H7 (cell line): ENCODE results near the gene MYOG. TPM values are rescaled to one million over a fixed set of nuclear protein-coding genes. Genes with fewer than 3 reads are reported as not detected.
A peak's percentile ranks its signal among the peaks of the same experiment; 100 is the strongest.

Experiments
- DNase-seq: peaks from one replicate; pipeline ENCODE4 v3.0.0; 2012
- H3K27me3 ChIP-seq: 2 replicates; pipeline ENCODE4 v1.6.0; 2011; ENCODE audit warnings: mild to moderate bottlenecking, low read length; ENCODE audit not compliant: control insufficient read depth, insufficient read depth
- H3K36me3 ChIP-seq: replicated peaks from 2 replicates; pipeline ENCODE4 v1.5.1; 2011; ENCODE audit warnings: low read length; ENCODE audit not compliant: control insufficient read depth, insufficient read depth
- H3K4me3 ChIP-seq: 2 replicates; pipeline ENCODE4 v1.5.1; 2011; ENCODE audit warnings: low read depth, mild to moderate bottlenecking, control low read depth, low read length, moderate library complexity; ENCODE audit not compliant: insufficient read depth
- total RNA-seq: library from RNA; depleted of rRNA; stranded (reverse); fragments of >200 nt; shearing (Covaris generic); gene quantifications from 2 replicates; pipeline ENCODE4 v1.2.3, GENCODE V29; 2014

Gene MYOG
- total RNA-seq, 1 experiment from 2014 or later = not detected

DNA sequence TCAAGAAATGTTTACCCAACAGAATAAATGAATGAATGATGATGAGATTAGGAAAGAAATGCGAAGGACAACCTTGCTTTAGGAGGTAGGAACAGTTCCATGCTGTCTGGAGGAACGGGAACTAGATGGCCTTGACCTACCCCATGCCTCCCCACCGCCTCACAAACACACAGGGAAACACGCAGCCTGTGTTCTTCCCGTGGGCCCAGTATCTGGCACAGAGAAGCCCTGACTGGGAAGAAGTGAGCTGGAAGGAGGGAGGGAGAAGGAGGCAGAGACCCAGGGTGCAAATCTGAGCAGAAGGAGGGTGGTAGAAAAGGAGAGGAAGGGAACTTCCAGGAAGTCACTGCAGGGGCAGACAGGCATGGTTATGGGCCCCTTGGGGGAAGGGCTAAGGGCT lies 38.2 kb upstream of the MYOG start:
- Histone ChIP-seq H3K4me3 (no peak overlapping the region), H3K27me3 (peaks cover 26% of the 10 kb centered on the region), H3K36me3 (no peaks in the 10 kb centered on the region)
- DNase-seq = no peak

DNA sequence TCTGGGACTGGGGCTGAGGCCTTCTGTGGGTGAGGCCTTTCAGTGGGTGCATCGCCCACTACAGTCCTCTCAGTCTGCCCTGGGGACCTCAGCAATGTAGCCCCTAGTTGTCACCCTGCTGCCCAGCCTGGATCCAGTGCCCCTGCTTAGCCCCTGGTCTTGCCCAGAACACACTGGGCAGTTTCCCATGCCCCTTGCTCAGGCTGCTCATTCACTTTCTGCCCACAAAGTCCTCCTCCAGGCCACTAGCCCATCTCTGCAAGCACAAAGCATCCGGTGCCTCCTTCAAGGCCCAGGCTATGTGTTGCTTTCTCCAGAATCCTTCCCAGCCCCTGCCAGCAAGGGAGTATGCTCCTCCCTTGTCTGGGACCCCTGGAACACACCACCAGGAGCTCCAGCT lies 36.3 kb upstream of the MYOG start:
- H3K4me3 ChIP-seq = no peak overlapping the region
- H3K36me3 ChIP-seq = no peaks in the 10 kb centered on the region
- H3K27me3 ChIP-seq = peaks cover 15% of the 10 kb centered on the region
- DNase-seq = no peak

DNA sequence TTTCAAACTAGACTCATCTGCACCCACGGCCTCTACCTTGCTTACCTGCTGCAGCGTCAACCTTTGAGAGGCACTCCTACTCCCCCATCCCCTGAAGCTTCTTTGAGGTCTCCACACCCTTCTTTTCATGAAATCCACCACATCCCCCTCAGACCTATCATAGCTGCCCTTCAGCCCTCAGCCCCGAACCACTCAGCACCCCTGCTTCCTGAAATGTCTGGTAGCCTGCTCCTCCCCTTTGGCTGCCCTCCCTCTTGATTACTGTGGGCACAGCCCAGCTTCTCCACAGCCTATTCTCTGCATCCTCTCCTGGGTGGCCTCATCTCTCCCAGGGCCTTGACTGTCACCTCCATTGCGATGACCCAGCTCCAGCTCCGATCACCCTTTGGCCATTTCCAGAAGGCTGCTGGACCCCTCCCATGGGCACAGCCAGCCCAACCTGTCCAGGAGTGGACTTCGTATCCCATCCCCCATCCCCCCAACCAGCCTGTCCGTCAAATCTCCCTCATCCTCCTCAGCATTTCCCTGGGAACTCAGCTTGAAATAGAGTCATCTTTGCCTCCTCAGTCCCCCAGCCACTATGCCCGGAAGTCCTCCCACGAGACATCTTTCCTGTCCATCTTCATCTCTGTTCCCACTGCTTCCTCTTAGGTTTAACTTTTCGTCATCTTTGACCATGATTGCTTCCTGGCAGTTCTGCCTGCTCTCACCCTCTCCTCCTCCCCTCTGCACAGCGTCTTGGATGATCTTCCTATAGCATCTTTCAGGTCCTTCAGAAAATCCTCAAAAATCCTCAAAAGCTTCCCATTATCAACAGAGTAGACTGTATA lies 35.6 kb upstream of the MYOG start:
- Histone ChIP-seq H3K36me3 (no peaks in the 10 kb centered on the region), H3K4me3 (no peak overlapping the region), H3K27me3 (peaks cover 11% of the 10 kb centered on the region)
- no peak for DNase-seq

DNA sequence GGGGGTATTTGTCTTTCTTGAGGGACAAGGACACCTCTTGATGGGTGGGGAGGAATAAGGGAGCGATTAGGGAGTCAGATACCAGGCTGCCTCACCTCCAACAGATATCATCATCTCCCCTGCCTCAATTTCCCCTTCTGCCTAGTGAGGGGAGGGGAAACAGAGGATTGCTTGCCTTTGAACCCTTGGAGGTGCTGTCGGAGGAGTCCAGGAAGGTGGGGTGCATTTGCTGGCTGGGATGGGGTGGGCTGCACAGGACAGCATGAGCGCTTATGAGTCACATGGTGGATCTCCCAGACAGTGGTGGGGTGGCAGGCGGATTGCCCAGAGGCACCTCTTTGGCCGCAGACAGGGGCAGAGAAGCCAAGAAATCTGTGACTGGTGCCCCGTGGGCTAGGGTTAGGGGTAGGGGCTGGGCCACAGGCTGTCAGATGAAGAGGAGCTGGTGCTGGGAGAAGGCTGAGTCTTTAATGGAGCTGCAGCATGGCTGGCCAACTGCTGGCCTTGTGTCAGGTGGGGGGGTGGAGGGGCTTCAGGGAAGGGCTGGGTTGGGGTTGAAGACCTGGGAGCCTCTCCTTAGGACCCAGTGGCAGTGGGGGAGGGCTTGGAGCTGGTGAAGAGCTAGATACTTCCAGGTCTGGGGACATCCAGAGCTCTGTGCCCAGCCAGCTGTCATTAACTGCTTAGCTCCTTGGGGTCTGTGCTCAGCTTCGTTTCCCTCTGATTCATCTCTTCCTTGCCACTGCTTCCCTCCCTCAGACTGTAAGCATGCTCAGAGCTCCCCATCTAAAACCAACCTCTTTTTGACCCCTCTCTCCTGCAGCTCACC lies 34.7 kb upstream of the MYOG start:
- H3K27me3 ChIP-seq = peaks cover 11% of the 10 kb centered on the region
- DNase-seq = no peak
- no peaks in the 10 kb centered on the region for H3K36me3 ChIP-seq
- no peak overlapping the region for H3K4me3 ChIP-seq

DNA sequence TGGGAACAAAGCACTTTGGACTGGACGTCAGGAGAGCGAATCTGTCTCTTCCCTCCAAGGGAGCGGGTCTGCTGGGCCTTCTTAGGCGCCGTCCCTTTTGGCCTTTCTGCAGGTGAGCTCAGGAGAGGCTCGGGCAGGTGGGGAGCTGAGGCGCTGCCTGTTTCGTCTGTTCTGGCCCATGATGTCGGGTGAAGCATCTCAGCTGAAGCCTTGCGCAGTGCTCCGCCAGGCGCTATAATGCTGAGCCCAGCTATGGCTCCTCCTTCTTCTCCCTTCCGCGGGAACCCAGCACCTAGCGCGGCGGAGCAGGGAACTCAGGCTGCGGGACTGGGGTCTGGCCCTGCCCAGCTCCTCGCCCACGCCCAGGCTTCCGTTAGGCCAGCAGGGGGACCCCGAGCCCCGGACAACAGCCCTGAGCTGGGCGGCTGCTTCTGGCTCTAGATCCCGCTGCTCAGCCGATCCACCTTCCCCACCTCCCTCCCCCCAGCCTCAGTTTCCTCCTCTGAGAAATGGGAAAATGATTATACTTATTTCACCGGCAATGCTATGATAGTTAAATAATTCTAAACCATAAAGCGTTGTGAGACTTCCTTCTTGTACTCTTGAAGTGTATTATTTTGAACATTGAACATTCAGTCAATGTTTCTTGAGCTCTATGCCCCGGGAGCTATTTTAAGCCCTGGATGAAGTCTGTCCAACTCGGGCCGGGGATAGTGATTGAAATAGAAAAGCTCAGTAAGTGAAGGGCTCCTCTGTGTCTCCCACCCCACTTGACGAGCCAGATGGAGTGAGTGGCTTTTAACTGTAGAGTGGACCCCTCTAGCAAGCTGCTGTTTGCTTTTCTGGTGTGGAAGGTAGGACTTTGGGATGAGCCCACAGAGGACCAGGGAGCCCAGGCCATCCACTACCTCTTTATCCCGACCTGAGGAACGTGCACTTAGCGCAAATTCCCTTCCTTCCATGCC lies 32.1 kb upstream of the MYOG start:
- H3K27me3 ChIP-seq = peaks cover 10% of the 10 kb centered on the region
- peak overlapping the region; percentile 14; the same call in 1 of the 2 replicates for H3K4me3 ChIP-seq
- no peaks in the 10 kb centered on the region for H3K36me3 ChIP-seq

DNA sequence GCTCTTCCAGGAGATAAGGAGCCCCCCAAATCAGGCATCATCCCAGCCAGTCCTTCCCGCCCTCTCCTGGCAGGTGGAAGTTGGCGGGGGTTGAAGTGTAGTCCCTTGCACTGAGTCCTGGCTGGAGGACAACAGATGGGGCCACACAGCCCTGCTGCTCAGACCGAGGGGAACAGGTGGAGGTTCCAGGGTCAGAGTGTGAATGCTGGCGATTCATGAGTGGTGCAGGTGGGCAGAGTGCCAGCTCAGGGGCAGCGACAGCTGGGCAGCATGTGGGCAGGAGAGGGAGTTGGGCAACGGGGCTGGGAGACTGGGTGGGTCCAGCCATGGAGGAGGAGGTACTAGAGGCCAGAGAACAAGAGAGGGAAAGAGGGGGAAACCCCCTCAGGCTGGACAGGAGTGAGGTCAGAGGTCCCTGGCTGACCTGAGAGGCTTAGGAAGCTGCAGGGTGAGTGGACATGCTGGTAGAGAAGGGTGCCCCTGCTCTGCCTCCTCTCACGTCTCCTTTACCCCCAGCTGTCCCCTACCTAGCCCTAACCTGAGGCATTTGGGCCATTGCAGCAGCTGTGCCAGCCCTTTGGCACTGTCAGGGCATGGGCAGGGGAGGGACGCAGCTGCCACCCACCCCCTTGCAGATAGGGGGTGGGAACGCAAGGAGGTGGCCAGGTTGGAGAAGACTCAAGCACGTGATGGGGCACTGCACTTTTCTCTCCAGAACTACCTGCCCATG lies 30.4 kb upstream of the MYOG start:
- H3K27me3 ChIP-seq = peaks cover 10% of the 10 kb centered on the region
- no peak overlapping the region for H3K4me3 ChIP-seq
- DNase-seq = no peak
- H3K36me3 ChIP-seq = no peaks in the 10 kb centered on the region

More for the DNA sequence above, 32.1 kb upstream of the MYOG start:
- peak; percentile 98 for DNase-seq

DNA sequence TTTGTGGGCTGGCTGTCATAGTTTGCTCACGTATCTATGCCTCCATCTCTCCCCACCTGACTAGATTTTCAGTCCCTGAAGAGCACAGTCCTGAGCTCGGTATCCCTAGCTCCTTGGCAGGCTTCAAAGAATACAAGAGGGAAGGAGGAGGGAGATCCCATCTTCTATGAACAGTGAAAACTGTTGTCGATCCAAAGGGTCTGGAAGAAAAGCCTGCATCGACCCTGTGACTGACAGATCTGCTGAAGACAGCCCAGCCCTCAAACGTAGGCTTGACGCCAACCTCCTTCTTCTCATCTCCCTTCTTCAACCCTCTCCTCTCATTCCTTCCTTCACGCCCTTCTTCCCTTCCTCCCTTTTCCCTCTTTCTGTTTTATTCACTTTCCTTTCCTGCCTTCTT lies 28.4 kb upstream of the MYOG start:
- Histone ChIP-seq H3K27me3 (peaks cover 10% of the 10 kb centered on the region), H3K4me3 (no peak overlapping the region), H3K36me3 (no peaks in the 10 kb centered on the region)
- no peak for DNase-seq

DNA sequence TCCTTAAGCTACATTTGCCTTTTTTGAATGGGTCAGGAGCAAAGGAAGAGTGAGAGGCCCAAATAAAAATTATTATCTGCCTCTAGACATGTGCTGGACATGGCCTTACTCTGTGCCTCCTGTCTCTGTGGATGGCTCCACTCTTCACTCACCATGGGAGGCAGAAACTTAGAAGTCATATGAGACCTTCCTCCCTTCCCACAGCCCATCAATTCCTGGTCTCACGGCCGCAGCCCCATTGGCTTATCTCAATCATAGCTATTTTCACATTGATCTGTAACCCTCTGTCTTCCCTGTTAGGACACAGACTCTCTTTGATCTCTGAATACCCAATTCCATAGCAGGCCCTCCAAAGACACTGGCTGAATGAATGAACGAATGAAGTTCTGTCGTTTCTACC lies 27.5 kb upstream of the MYOG start:
- H3K27me3 ChIP-seq = peaks cover 10% of the 10 kb centered on the region
- H3K4me3 ChIP-seq = no peak overlapping the region

DNA sequence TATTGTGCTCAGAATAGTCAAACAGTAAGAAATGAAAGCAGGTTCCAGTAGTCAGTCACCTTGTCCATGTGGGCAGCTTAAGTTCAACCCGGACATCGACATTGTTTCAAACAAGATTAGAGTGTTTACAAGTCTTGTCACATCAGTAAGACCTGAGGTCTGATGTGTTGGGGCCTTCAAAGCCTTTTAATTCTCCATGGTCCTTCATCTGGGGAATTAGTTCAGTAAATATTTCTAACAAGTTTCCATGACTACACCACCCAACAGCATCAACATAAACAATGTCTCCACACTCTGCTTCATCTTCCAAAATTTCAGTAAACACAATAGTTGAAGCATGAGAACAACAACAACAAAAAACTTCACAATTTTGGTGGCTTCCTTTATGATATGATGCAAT lies 26.7 kb upstream of the MYOG start:
- Histone ChIP-seq H3K27me3 (peaks cover 8% of the 10 kb centered on the region), H3K4me3 (no peak overlapping the region), H3K36me3 (no peaks in the 10 kb centered on the region)
- no peak for DNase-seq

More for the DNA sequence above, 27.5 kb upstream of the MYOG start:
- DNase-seq = no peak
- H3K36me3 ChIP-seq = no peaks in the 10 kb centered on the region

DNA sequence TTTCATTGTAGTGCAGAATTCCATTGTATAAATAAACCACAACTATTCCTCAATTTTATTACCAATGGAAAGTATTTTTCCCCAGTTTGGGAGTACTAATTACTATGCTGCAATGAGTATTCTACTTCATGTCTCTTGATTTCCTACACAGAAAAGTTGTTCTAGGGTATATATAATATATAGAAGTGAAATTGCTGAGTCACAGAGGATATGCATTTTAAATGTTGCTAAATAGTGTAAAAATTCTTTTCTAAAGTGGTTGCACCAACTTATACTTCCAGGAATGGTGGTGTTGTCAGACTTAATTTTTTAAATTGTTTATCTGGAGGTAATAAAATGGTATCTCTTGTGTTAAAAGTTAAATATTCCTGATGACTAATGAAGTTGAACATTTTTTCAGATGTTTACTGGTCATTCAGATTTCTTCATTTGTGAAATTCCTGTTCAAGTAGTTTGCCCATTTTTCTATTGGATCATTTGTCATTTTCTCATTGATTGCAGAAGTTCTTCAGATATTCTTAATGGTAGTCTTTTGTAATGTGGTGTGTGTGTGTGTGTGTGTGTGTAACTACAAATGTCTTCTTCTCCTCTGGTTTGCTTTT lies 19.1 kb upstream of the MYOG start:
- no peaks in the 10 kb centered on the region for H3K36me3 ChIP-seq
- H3K27me3 ChIP-seq = no peaks in the 10 kb centered on the region
- no peak overlapping the region for H3K4me3 ChIP-seq
- DNase-seq = no peak

DNA sequence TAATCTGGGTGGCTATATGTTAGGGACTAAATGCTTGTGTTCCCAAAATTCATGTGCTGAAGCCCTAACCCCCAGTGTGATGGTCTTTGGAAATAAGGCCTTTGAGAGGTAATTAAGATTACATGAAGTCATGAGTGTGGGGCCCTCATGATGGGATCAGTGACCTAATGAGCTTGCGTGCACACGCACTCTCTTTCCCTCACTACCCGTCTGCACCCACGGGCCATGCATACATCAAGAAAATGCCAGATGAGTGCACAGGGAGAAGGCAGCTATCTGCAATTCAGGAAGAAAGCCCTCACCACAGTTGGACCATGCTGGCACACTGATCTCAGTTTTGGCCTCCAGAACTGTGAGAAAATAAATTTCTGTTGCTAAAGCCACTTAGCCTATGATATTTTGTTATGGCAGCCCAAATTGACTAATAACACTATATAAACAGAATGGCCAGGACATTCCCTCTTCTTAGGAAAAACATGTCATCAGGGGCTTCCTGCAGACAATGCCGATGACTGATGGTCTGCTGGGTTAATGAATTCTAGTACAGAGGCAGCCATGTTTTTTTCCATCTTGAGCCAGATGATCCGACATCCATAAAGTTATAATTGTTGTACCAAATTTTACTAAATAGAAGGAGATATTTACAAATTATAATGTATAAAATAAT lies 18.1 kb upstream of the MYOG start:
- Histone ChIP-seq H3K4me3 (no peak overlapping the region), H3K36me3 (no peaks in the 10 kb centered on the region), H3K27me3 (no peaks in the 10 kb centered on the region)
- DNase-seq = no peak

DNA sequence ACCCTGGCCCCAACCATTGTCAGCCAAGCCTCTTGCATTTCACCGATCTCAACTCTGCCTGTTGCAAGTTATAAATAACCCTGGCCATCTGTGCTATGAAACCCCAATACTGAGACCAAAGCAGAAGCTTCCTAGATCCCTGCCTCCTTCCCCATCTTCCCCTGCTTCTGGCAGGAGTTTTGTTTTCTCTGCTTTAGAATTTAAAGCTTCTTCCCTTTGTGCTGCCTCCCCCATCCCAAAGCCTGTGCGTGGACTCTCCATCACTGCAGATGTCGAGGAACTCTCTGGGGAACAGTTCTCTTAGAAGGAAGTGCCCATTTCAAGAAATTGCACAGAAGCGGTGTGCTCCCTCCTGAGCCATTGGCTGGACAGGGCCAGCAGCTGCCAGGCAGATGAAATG lies 17.4 kb upstream of the MYOG start:
- H3K27me3 ChIP-seq = no peaks in the 10 kb centered on the region
- DNase-seq = no peak
- H3K36me3 ChIP-seq = no peaks in the 10 kb centered on the region
- no peak overlapping the region for H3K4me3 ChIP-seq
